Retina (tissue), 1 donor: ENCODE results near the gene OGN.

Experiments
- DNase-seq: peaks from one replicate; pipeline ENCODE4 v3.0.0-alpha.2; 2016

Gene OGN

DNA sequence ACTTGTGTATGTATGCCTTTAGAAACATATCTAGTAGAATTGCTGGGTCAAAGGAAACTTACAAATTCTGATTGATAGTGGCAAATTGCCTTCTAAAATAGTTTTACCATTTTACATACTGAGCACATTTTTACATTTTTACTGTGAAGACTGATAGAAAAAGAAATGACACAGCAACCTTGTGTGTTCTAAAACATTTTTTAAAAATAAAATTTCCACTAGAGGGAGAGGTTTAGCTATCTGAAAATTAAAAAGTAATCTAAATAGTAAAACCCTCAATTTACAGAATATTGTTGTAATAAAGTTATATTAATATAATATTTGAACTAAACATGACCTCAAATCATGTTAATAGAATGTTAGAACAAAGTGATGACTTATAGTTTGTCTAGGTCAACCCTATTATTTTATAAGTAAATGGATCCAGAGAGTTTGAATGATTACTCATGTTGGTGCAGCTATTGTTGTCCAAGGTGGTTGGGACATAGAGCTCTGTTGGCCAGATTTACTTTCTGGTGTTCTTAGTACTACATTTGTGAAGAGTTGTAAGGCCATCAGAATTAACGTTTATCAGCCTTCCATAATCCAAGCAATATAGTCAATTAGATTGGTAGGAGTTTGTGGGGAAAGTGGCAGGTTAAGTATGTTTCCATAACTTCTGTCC is 61.4 kb downstream of the OGN start:
- no peak for DNase-seq

DNA sequence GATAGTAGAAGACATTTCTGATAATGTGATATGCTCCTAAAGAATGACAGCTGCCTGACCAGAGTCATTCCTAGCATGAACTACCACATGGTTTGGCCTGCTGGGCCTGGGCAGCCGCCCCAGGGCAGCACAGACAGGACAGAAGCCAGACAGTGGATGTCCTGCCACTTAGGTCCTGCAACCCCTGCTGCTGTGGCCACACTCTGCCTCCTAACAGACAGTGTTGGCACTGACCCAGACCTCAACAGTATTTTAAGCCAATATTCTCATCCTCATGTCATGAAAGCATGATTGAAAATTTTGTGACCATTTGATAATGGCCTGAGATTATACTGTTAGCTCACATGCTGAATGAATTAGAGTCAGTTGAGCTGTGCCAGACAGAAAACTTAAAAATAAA is 62.8 kb downstream of the OGN start:
- no peak for DNase-seq

DNA sequence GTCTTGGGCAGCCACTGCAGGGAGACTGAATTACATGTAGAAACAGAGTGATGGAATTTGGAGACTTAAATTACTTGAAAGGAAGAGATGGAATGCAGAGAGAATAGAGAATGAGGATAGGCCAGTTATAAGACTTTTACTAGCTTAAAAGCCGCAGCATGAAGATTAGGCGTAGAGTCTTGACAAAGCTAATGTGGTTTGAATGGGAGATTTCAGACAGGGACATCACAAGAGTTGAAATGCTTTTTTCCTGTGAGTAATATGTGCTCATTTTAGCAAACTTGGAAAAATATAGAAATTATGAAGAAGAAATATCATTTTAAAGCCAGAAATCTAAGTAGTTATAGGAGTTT is 71.1 kb downstream of the OGN start:
- DNase-seq, result no peak
